ENCODE data around the gene LRP10.
"Not testable (repeated sequence)": the region's sequence is repeated elsewhere in the genome, so short reads cannot be mapped to it uniquely, and the experiment has no call there.

LRP10 gene, protein sequence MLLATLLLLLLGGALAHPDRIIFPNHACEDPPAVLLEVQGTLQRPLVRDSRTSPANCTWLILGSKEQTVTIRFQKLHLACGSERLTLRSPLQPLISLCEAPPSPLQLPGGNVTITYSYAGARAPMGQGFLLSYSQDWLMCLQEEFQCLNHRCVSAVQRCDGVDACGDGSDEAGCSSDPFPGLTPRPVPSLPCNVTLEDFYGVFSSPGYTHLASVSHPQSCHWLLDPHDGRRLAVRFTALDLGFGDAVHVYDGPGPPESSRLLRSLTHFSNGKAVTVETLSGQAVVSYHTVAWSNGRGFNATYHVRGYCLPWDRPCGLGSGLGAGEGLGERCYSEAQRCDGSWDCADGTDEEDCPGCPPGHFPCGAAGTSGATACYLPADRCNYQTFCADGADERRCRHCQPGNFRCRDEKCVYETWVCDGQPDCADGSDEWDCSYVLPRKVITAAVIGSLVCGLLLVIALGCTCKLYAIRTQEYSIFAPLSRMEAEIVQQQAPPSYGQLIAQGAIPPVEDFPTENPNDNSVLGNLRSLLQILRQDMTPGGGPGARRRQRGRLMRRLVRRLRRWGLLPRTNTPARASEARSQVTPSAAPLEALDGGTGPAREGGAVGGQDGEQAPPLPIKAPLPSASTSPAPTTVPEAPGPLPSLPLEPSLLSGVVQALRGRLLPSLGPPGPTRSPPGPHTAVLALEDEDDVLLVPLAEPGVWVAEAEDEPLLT

DNA sequence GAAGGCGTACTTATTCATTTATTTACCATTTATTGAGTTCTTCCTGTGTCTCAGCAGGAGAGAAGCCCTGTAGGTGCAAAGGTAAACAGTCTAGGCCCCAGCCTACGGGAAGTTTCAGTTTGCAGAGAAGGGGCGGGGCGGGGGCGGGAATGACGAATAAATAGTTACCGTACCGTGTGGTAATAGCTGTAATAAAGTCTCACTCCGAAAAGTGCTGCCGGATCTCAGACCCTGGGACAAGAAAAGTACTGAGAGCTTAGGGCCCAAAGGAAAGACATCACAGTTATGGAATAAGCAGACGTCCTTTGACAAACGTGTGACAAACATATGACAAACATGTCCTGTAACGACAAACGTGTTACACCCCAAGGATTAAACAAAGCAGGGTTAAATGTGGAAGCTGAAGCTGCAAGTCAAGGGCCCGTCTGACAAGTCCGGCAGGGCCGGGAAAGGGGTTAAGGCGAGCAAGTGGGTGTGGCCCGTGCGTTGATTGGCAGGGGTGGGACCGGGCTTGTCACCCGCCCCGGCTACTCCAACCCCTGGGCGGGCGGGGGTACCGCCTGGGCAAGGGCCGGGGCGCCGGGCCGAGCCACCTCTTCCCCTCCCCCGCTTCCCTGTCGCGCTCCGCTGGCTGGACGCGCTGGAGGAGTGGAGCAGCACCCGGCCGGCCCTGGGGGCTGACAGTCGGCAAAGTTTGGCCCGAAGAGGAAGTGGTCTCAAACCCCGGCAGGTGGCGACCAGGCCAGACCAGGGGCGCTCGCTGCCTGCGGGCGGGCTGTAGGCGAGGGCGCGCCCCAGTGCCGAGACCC is at the start of gene LRP10:
Gene LRP10 (plus strand): TSS at position 517 of the 809 bp plus-strand sequence. CDS start 564 bp downstream, outside the sequence.
- POLR2A ChIA-PET (ENCODE audit: low non-redundant PET): interaction anchor here (0.6 to 1.2 kb wide), 2 partner anchors 44 to 319 kb away, joined by 6 to 7 read pairs; no protein-coding TSS in a partner anchor
- CTCF ChIA-PET: interaction anchor here (0.5 to 3.2 kb wide), 7 partner anchors 12 to 314 kb away, joined by 3 to 40 read pairs (median 6); partner anchors contain the start of gene REM2
- peak within 1 kb of the TSS; percentile 99 for H3K27ac ChIP-seq
- peak; percentile 86 for DNase-seq (ENCODE audit: low spot score)
- TF ChIP-seq, protein P1, sequence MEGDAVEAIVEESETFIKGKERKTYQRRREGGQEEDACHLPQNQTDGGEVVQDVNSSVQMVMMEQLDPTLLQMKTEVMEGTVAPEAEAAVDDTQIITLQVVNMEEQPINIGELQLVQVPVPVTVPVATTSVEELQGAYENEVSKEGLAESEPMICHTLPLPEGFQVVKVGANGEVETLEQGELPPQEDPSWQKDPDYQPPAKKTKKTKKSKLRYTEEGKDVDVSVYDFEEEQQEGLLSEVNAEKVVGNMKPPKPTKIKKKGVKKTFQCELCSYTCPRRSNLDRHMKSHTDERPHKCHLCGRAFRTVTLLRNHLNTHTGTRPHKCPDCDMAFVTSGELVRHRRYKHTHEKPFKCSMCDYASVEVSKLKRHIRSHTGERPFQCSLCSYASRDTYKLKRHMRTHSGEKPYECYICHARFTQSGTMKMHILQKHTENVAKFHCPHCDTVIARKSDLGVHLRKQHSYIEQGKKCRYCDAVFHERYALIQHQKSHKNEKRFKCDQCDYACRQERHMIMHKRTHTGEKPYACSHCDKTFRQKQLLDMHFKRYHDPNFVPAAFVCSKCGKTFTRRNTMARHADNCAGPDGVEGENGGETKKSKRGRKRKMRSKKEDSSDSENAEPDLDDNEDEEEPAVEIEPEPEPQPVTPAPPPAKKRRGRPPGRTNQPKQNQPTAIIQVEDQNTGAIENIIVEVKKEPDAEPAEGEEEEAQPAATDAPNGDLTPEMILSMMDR (conservative IDR thresholded peaks at IDR 0.05; ENCODE audit: low read depth): no peak

DNA sequence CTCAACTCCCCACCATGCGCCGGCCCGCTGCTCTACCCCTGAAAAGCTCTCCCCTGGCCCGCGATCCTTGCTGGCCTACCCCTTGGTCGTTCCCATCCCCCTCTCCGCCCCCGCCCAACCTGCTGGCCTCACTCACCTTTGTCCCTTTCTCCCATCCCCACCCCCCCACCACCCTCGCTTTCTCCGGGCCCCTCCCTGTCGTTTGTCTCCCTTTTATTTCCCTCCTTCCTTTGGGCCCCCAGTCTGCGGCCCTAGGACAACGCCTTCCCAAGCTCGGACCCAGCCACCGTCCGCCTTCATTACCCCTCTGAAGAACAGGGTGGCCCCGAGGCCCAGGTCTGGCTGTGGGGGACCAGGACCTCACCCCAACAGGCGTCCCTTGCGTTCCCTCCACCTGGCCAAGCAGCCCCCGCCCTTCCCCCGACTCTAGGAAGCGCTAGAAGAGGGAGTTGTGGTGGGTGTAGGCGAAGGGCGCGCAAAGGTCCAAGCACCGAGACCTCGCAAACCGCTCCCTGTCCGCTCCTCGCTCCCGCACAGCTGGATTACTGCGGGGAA is 49.4 kb upstream of the LRP10 start:
- H3K27ac ChIP-seq: peak overlapping the region; percentile 61

DNA sequence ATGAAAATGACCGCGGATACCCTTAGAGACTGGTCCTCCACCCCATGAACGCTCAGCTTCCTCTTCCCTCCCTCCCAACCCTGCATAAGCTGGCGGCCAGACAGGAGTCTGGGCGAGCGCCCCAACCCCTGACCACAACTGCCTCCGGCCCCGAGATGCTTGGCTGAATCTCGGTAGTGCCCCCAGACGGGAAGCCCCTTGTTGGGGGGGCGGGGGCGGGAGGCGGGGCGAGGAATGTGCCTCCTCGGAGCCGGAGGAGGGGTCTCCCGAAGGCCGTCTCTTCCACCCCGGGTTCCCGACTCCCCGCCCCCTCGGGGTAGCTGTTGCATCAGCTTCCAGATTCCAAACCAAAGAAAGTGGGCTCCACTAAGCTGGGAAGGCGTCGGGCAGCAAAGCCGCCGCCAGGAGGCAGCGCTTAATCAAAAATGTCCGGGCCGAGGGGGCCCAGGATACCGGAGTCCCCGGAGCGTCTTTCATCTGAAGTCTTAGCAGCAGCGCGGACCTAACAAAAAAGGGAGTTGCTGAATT is 48.9 kb upstream of the LRP10 start:
- peak overlapping the region; percentile 61 for H3K27ac ChIP-seq
- DNase-seq (ENCODE audit: low spot score): no peak
- ChIA-PET CTCF (interaction anchor here (0.6 to 2.4 kb wide), 13 partner anchors 13 to 266 kb away, joined by 3 to 37 read pairs (median 4); partner anchors contain the start of gene AJUBA), POLR2A (ENCODE audit: low non-redundant PET) (interaction anchor here (0.5 kb wide), 1 partner anchor 8 kb away, joined by 3 read pairs; no protein-coding TSS in a partner anchor)
- TF ChIP-seq, protein P1 (conservative IDR thresholded peaks at IDR 0.05; ENCODE audit: low read depth): peak; percentile 76

More for the DNA sequence above, 49.4 kb upstream of the LRP10 start:
- POLR2A ChIA-PET (ENCODE audit: low non-redundant PET): no interaction called here
- CTCF ChIA-PET: interaction anchor here (0.6 to 2.4 kb wide), 13 partner anchors 14 to 266 kb away, joined by 3 to 37 read pairs (median 4); partner anchors contain the start of gene AJUBA
- TF ChIP-seq, protein P1 (conservative IDR thresholded peaks at IDR 0.05; ENCODE audit: low read depth): no peak
- DNase-seq (ENCODE audit: low spot score): no peak

DNA sequence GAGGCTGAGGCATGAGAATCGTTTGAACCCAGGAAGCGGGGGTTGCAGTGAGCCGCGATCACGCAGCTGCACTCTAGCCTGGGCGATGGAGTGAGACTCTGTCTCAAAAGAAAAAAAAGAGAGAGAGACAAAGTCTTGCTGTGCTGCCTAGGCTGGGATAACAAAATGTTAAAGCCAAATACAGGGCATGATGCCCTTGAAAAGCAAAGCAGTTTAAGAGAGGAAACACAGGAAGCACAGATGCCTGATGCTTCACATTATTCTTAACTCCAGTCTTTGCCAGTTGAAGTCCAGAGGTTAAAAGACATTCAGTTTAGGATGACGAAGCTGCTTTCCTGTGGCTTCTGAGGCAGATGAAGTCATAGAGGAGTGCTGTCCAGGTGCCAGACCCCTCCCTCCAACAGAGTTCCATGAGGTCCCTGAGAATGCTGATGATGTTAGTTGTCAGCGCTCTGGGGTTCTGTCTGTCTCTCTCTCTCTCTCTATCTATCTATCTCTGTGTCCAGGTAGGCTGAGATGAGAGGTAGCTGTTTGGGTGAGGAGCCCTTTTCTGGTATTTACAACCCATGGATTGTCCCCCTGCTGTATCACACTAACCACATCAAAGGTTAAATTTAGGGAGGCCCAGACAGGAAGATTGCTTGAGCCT is 46.7 kb upstream of the LRP10 start:
- CTCF ChIA-PET: interaction anchor here (1.2 kb wide), 1 partner anchor 28 kb away, joined by 5 read pairs; no protein-coding TSS in a partner anchor
- peak; percentile 80 for DNase-seq (ENCODE audit: low spot score)
- peak overlapping the region; percentile 83 for H3K27ac ChIP-seq
- POLR2A ChIA-PET (ENCODE audit: low non-redundant PET): no interaction called here
- TF ChIP-seq, protein P1 (conservative IDR thresholded peaks at IDR 0.05; ENCODE audit: low read depth): no peak

DNA sequence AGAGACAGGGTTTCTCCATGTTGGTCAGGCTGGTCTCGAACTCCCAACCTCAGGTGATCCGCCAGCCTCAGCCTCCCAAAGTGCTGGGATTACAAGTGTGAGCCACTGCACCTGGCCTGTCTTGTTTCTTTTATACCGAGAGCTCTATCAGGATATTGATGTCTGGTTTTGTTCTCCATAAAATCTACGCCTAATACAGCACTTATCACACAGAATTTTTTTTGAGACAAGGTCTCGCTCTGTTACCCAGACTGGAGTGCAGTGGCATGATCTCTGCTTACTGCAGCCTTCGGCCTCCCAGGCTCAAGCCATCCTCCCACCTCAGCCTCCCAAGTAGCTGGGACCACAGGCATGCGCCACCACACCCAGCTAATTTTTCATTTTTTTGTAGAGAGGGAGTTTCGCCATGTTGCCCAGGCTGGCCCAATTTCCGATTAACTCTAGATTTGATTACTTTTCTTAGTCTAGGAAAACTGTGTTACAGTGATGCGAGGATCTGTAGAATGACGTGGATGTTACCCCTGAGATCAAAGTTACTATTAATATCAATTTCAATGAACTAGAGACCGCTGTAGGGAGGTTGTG is 42.4 kb upstream of the LRP10 start:
- CTCF ChIA-PET: interaction anchor here (0.7 to 2.0 kb wide), 3 partner anchors 24 to 428 kb away, joined by 3 to 7 read pairs (median 4); no protein-coding TSS in a partner anchor
- DNase-seq (ENCODE audit: low spot score); POLR2A ChIA-PET (ENCODE audit: low non-redundant PET): not testable (repeated sequence)
- H3K27ac ChIP-seq: peak overlapping the region; percentile 76

Data from RWPE1 (cell line).